Trophoblast cell (in vitro differentiated cells and primary cell): Measurements from ENCODE around the gene HAS3.

Experiments
- DNase-seq, 2 donors: peaks; one replicate each; pipeline ENCODE4 v3.0.0-alpha.2; 2016
- H2AFZ ChIP-seq: 2 replicates; pipeline ENCODE4 v1.6.1; 2013; ENCODE audit warnings: low read length, moderate library complexity, mild to moderate bottlenecking; ENCODE audit not compliant: insufficient read depth, poor library complexity
- H2AK5ac ChIP-seq: 2 replicates; pipeline ENCODE4 v1.6.1; 2013; ENCODE audit warnings: mild to moderate bottlenecking, low read length
- H2BK120ac ChIP-seq: 2 replicates; pipeline ENCODE4 v1.6.1; 2013; ENCODE audit warnings: low read length, mild to moderate bottlenecking, moderate library complexity; ENCODE audit not compliant: insufficient read depth, poor library complexity
- H2BK12ac ChIP-seq: 2 replicates; pipeline ENCODE4 v1.6.1; 2013; ENCODE audit warnings: mild to moderate bottlenecking, low read length, moderate library complexity
- H2BK5ac ChIP-seq: 2 replicates; pipeline ENCODE4 v1.6.1; 2013; ENCODE audit warnings: low read length, low read depth, moderate library complexity, mild to moderate bottlenecking; ENCODE audit not compliant: poor library complexity
- H3K14ac ChIP-seq: 2 replicates; pipeline ENCODE4 v1.6.1; 2013; ENCODE audit warnings: mild to moderate bottlenecking, low read length
- H3K18ac ChIP-seq: 2 replicates; pipeline ENCODE4 v1.6.1; 2013; ENCODE audit warnings: mild to moderate bottlenecking, low read length
- H3K23ac ChIP-seq: 2 replicates; pipeline ENCODE4 v1.6.1; 2013; ENCODE audit warnings: low read length
- H3K27ac ChIP-seq: 2 replicates; pipeline ENCODE4 v1.5.1; 2013; ENCODE audit warnings: low read depth, mild to moderate bottlenecking, inconsistent platforms, low read length, moderate library complexity
- H3K27me3 ChIP-seq: 2 replicates; pipeline ENCODE4 v1.6.1; 2013; ENCODE audit warnings: inconsistent platforms, mild to moderate bottlenecking, low read length, moderate library complexity; ENCODE audit not compliant: insufficient read depth
- H3K36me3 ChIP-seq, 2 experiments: 1 replicate in 1 of 2; 2 replicates in 1 of 2; pipeline ENCODE4 v1.6.1; 2013; ENCODE audit warnings: low read length in 2 of 2, mild to moderate bottlenecking in 2 of 2, moderate library complexity in 1 of 2; ENCODE audit not compliant: insufficient read depth in 2 of 2, control insufficient read depth in 1 of 2
- H3K4ac ChIP-seq: 2 replicates; pipeline ENCODE4 v1.6.1; 2013; ENCODE audit warnings: low read depth, mild to moderate bottlenecking, low read length, moderate library complexity
- H3K4me1 ChIP-seq, 2 experiments: 1 replicate in 1 of 2; 2 replicates in 1 of 2; pipeline ENCODE4 v1.6.1; 2013; ENCODE audit warnings: low read length in 2 of 2, mild to moderate bottlenecking in 2 of 2, moderate library complexity in 1 of 2; ENCODE audit not compliant: insufficient read depth in 2 of 2, control insufficient read depth in 1 of 2
- H3K4me2 ChIP-seq: 2 replicates; pipeline ENCODE4 v1.6.1; 2013; ENCODE audit warnings: inconsistent platforms, mild to moderate bottlenecking, low read length, moderate library complexity
- H3K4me3 ChIP-seq: 2 replicates; pipeline ENCODE4 v1.5.1; 2013; ENCODE audit warnings: mild to moderate bottlenecking, low read depth, low read length, inconsistent platforms
- H3K79me1 ChIP-seq: one replicate; pipeline ENCODE4 v1.6.1; 2013; ENCODE audit warnings: low read length
- H3K79me2 ChIP-seq: 2 replicates; pipeline ENCODE4 v1.6.1; 2013; ENCODE audit warnings: low read length, mild to moderate bottlenecking; ENCODE audit not compliant: control insufficient read depth, insufficient read depth, poor library complexity
- H3K9ac ChIP-seq: 2 replicates; pipeline ENCODE4 v1.6.1; 2013; ENCODE audit warnings: mild to moderate bottlenecking, low read length
- H3K9me3 ChIP-seq: 2 replicates; pipeline ENCODE4 v1.6.1; 2013; ENCODE audit warnings: low read depth, mild to moderate bottlenecking, control low read depth, inconsistent platforms, low read length; ENCODE audit not compliant: insufficient read depth
- H4K12ac ChIP-seq: 2 replicates; pipeline ENCODE4 v1.6.1; 2013; ENCODE audit warnings: low read depth, mild to moderate bottlenecking, low read length, moderate library complexity
- H4K8ac ChIP-seq: 2 replicates; pipeline ENCODE4 v1.6.1; 2013; ENCODE audit warnings: low read depth, mild to moderate bottlenecking, low read length, moderate library complexity
- H4K91ac ChIP-seq: one replicate; pipeline ENCODE4 v1.6.1; 2013; ENCODE audit warnings: low read depth, mild to moderate bottlenecking, low read length, moderate library complexity
- WGBS: extraction: QIAGEN DNeasy Blood & Tissue Kit; methylation state at CpG from one replicate; pipeline ENCODE4 v1.1.7; 2013; ENCODE audit warnings: missing lambda C conversion rate; ENCODE audit not compliant: insufficient read length, insufficient coverage; ENCODE audit errors: extremely low coverage; 5-methylcytosine and 5-hydroxymethylcytosine counted together

Gene HAS3

DNA sequence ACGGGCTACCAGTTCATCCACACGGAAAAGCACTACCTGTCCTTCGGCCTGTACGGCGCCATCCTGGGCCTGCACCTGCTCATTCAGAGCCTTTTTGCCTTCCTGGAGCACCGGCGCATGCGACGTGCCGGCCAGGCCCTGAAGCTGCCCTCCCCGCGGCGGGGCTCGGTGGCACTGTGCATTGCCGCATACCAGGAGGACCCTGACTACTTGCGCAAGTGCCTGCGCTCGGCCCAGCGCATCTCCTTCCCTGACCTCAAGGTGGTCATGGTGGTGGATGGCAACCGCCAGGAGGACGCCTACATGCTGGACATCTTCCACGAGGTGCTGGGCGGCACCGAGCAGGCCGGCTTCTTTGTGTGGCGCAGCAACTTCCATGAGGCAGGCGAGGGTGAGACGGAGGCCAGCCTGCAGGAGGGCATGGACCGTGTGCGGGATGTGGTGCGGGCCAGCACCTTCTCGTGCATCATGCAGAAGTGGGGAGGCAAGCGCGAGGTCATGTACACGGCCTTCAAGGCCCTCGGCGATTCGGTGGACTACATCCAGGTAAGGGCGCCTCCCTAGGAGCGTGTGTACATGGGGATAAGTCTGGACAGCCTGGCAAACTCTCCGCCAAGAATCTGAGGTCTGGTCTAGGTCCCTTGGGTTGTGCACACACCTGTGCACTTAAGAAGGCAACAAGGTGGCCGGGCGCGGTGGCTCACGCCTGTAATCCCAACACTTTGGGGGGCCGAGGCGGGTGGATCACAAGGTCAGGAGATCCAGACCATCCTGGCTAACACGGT lies 4.2 kb downstream of the HAS3 start:
- no peak overlapping the region for H4K12ac ChIP-seq
- H3K9ac ChIP-seq: no peak overlapping the region

DNA sequence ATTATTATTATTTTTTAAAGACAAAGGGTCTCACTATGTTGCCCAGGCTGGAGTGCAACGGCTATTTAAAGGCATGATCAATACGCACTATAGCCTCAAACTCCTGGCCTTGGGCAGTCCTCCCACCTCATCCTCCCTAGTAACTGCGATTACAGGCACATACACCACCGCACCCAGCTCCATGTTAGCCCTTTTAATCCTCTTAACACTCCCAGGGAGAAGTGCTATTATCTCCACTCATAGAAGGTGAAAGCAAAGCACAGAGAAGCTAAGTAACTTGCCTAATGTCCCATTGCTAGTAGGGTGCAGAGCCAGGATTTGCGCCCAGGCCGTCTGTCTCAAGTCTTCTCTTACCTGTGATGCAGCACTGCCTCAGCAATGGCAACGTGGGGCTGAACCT lies 5.0 kb downstream of the HAS3 start:
- H3K23ac ChIP-seq: no peak overlapping the region
- no peak overlapping the region for H4K91ac ChIP-seq
- H2BK5ac ChIP-seq: no peak overlapping the region
- no peak overlapping the region for H3K14ac ChIP-seq
- H3K79me2 ChIP-seq: peaks cover 2% of the 10 kb centered on the region
- no peak overlapping the region for H3K18ac ChIP-seq
- no peak overlapping the region for H2AFZ ChIP-seq
- H3K27me3 ChIP-seq: peaks cover 26% of the 10 kb centered on the region
- no peak overlapping the region for H4K12ac ChIP-seq
- H2BK120ac ChIP-seq: no peak overlapping the region
- no peak for DNase-seq
- WGBS: no CpG with 5 or more reads among the region's 7 CpGs
- no peaks in the 10 kb centered on the region for H3K79me1 ChIP-seq
- H3K4me3 ChIP-seq: no peak overlapping the region
- no peak overlapping the region for H2BK12ac ChIP-seq
- H3K9ac ChIP-seq: no peak overlapping the region
- no peak overlapping the region for H3K27ac ChIP-seq
- no peak overlapping the region for H3K4me2 ChIP-seq
- H3K36me3 ChIP-seq: peaks cover 19 to 22% of the 10 kb centered on the region in 2 experiments
- no peak overlapping the region for H3K4ac ChIP-seq
- peaks cover 17 to 26% of the 10 kb centered on the region in 2 experiments for H3K4me1 ChIP-seq
- H3K9me3 ChIP-seq: peaks cover 8% of the 10 kb centered on the region
- no peak overlapping the region for H2AK5ac ChIP-seq
- H4K8ac ChIP-seq: no peak overlapping the region

More for the DNA sequence above, 4.2 kb downstream of the HAS3 start:
- H3K79me1 ChIP-seq: no peaks in the 10 kb centered on the region
- no peak overlapping the region for H3K4me2 ChIP-seq
- H4K91ac ChIP-seq: no peak overlapping the region
- DNase-seq: no peak
- peaks cover 29% of the 10 kb centered on the region for H3K27me3 ChIP-seq
- H2BK5ac ChIP-seq: no peak overlapping the region
- H3K27ac ChIP-seq: no peak overlapping the region
- no peak overlapping the region for H3K23ac ChIP-seq
- no peak overlapping the region for H2AFZ ChIP-seq
- no peak overlapping the region for H2BK120ac ChIP-seq
- no peak overlapping the region for H3K4me3 ChIP-seq
- peaks cover 8% of the 10 kb centered on the region for H3K9me3 ChIP-seq
- no peak overlapping the region for H3K18ac ChIP-seq
- no peak overlapping the region for H2AK5ac ChIP-seq
- no peak overlapping the region for H3K14ac ChIP-seq
- no CpG with 5 or more reads among the region's 48 CpGs for WGBS
- H3K36me3 ChIP-seq: peaks cover 13 to 14% of the 10 kb centered on the region in 2 experiments
- H3K4ac ChIP-seq: no peak overlapping the region
- peaks cover 2% of the 10 kb centered on the region for H3K79me2 ChIP-seq
- H4K8ac ChIP-seq: no peak overlapping the region
- H2BK12ac ChIP-seq: no peak overlapping the region
- H3K4me1 ChIP-seq: peaks cover 17 to 26% of the 10 kb centered on the region in 2 experiments

DNA sequence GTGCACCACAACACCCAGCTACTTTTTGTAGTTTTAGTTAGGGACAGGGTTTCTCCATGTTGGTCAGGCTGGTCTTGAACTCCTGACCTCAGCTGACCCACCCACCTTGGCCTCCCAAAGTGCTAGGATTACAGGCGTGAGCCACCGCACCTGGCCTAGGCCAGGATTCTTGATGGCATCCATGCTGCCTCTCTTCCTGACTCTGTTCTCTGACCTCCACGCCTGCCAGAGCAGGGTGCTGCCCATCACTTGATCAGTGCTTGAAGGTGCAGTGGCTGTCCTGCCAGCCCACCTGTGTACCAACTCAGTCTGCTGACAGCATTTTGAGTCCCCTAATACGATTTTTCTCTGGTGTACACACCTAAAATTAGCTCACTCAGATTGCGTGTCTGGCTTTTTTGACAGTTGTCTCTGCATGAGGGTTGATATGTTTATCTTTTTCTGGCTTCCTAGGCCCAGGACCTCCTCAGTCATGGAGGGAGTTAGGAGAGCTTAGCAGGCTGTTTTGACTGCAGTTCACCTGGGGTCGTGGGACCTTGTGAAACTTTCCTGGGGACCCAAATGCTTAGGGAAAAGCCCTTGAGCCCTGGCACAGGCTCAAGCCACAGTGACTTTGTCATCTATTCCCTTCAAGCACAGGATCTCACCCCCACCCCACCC lies 5.9 kb downstream of the HAS3 start:
- no peaks in the 10 kb centered on the region for H3K79me2 ChIP-seq
- WGBS: no CpG with 5 or more reads among the region's 6 CpGs
- peaks cover 21 to 25% of the 10 kb centered on the region in 2 experiments for H3K36me3 ChIP-seq
- H3K23ac ChIP-seq: no peak overlapping the region
- H3K79me1 ChIP-seq: no peaks in the 10 kb centered on the region
- peaks cover 17 to 26% of the 10 kb centered on the region in 2 experiments for H3K4me1 ChIP-seq
- H4K8ac ChIP-seq: no peak overlapping the region
- H3K14ac ChIP-seq: no peak overlapping the region
- no peak overlapping the region for H3K4ac ChIP-seq
- H2BK120ac ChIP-seq: no peak overlapping the region
- no peak overlapping the region for H3K18ac ChIP-seq
- no peak overlapping the region for H3K4me3 ChIP-seq
- H3K27ac ChIP-seq: no peak overlapping the region
- H3K4me2 ChIP-seq: no peak overlapping the region
- no peak overlapping the region for H2AFZ ChIP-seq
- no peak overlapping the region for H2AK5ac ChIP-seq
- no peak overlapping the region for H3K9ac ChIP-seq
- peaks cover 18% of the 10 kb centered on the region for H3K27me3 ChIP-seq
- H2BK12ac ChIP-seq: no peak overlapping the region
- no peak overlapping the region for H4K12ac ChIP-seq
- peaks cover 8% of the 10 kb centered on the region for H3K9me3 ChIP-seq
- H2BK5ac ChIP-seq: no peak overlapping the region
- no peak overlapping the region for H4K91ac ChIP-seq
- no peak for DNase-seq

DNA sequence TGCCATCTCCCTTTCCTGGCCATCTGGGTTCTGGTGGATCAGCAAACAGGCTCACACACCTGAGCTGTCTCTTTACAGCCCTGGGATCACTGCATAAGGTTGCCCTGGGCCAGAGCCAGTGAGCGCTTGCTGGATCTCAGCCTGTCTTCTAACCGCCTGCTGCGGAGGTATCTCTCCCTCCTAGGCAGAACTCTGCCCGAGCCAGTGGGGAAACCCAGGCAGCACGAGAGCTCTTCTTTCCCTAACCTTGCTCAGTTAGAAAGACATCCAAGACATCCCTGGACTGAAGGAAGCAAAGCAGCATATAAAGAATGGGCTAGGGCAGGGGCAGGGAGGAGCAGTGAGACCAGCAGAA lies 6.4 kb downstream of the HAS3 start:
- no peak overlapping the region for H2BK120ac ChIP-seq
- no peak for DNase-seq
- H3K79me2 ChIP-seq: no peaks in the 10 kb centered on the region
- no peak overlapping the region for H4K91ac ChIP-seq
- H3K18ac ChIP-seq: no peak overlapping the region
- WGBS: no CpG with 5 or more reads among the region's 5 CpGs
- no peak overlapping the region for H3K4ac ChIP-seq
- H3K27me3 ChIP-seq: peaks cover 13% of the 10 kb centered on the region
- H3K27ac ChIP-seq: no peak overlapping the region
- no peak overlapping the region for H4K8ac ChIP-seq
- H3K36me3 ChIP-seq: peaks cover 21 to 29% of the 10 kb centered on the region in 2 experiments
- H3K9me3 ChIP-seq: peaks cover 8% of the 10 kb centered on the region
- no peak overlapping the region for H2BK12ac ChIP-seq
- H2AFZ ChIP-seq: no peak overlapping the region
- H3K14ac ChIP-seq: no peak overlapping the region
- peaks cover 13 to 21% of the 10 kb centered on the region in 2 experiments for H3K4me1 ChIP-seq
- H3K9ac ChIP-seq: no peak overlapping the region
- H3K79me1 ChIP-seq: no peaks in the 10 kb centered on the region
- H3K4me2 ChIP-seq: no peak overlapping the region
- no peak overlapping the region for H3K23ac ChIP-seq
- H3K4me3 ChIP-seq: no peak overlapping the region
- H2BK5ac ChIP-seq: no peak overlapping the region
- H2AK5ac ChIP-seq: no peak overlapping the region
- no peak overlapping the region for H4K12ac ChIP-seq
